Skeletal muscle tissue (tissue), 4 donors: ENCODE results near the gene CCDC34. TPM values are rescaled to one million over a fixed set of nuclear protein-coding genes. Genes with fewer than 3 reads are reported as not detected.
"Not testable (repeated sequence)": the region's sequence is repeated elsewhere in the genome, so short reads cannot be mapped to it uniquely, and the experiment has no call there.

Experiments used
- H3K27ac ChIP-seq: one replicate; pipeline ENCODE4 v1.7.0; 2013; ENCODE audit warnings: mild to moderate bottlenecking, low read depth, low read length, inconsistent platforms
- H3K27me3 ChIP-seq, 3 donors: one replicate each; pipeline ENCODE4 v1.7.0; 2013; ENCODE audit warnings: low read length in 3 of 3; ENCODE audit not compliant: control insufficient read depth in 3 of 3, insufficient read depth in 3 of 3
- H3K36me3 ChIP-seq, 3 donors: one replicate each; pipeline ENCODE4 v1.7.0; 2013; ENCODE audit warnings: low read length in 3 of 3; ENCODE audit not compliant: control insufficient read depth in 3 of 3, insufficient read depth in 3 of 3
- H3K4me1 ChIP-seq, 3 donors: one replicate each; pipeline ENCODE4 v1.7.0; 2013; ENCODE audit warnings: low read length in 3 of 3, mild to moderate bottlenecking in 3 of 3; ENCODE audit not compliant: control insufficient read depth in 3 of 3, insufficient read depth in 3 of 3
- H3K4me3 ChIP-seq, 3 donors: one replicate each; pipeline ENCODE4 v1.7.0; 2013; ENCODE audit warnings: low read length in 3 of 3
- H3K9ac ChIP-seq, 3 donors: one replicate each; pipeline ENCODE4 v1.7.0; 2013; ENCODE audit warnings: low read length in 3 of 3, mild to moderate bottlenecking in 3 of 3, moderate library complexity in 2 of 3, low read depth in 1 of 3
- H3K9me3 ChIP-seq, 3 donors: one replicate each; pipeline ENCODE4 v1.7.0; 2013; ENCODE audit warnings: low read length in 3 of 3; ENCODE audit not compliant: control insufficient read depth in 3 of 3
- total RNA-seq: library from RNA; depleted of rRNA; stranded (reverse); fragments of >200 nt; gene quantifications from one replicate; pipeline ENCODE4 v1.2.3, GENCODE V29; 2014
- donor health status: Osteomylitis.

Gene CCDC34
- total RNA-seq, 1 donor from 2014 or later: 2.1 TPM

DNA sequence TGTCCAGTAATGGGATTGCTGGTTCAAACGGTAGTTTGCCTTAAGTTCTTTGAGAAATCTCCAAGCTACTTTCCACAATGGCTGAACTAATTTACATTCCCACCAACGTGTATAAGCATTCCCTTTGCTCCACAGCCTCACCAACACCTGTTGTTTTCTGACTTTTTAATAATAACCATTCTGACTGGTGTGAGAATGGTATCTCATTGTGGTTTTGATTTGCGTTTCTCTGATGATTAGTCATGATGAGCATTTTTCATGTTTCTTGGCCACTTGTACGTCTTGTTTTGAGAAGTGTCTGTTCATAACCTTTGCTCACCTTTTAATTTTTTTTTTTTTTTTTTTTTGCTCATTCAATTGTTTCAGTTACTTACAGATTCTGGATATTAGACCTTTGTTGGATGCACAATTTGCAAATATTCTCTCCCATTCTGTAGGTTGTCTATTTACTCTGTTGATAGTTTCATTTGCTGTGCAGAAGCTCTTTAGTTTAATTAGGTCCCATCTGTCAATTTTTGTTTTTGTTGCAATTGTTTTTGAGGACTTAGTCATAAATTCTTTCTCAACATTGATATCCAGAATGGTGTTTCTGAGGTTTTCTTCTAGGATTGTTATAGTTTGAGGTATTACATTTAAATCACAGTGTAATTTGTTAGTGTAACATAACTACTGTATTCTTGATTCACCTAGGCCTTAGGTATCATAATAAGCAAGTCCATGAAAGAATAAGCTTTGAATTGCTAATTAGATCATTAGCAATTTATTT is 33.0 kb downstream of the CCDC34 start:
- no peaks in the 10 kb centered on the region for H3K27me3 ChIP-seq
- no peak overlapping the region for H3K9ac ChIP-seq
- H3K4me1 ChIP-seq: no peaks in the 10 kb centered on the region
- H3K27ac ChIP-seq: no peak overlapping the region
- H3K9me3 ChIP-seq: no peaks in the 10 kb centered on the region
- no peaks in the 10 kb centered on the region for H3K36me3 ChIP-seq
- no peak overlapping the region for H3K4me3 ChIP-seq

DNA sequence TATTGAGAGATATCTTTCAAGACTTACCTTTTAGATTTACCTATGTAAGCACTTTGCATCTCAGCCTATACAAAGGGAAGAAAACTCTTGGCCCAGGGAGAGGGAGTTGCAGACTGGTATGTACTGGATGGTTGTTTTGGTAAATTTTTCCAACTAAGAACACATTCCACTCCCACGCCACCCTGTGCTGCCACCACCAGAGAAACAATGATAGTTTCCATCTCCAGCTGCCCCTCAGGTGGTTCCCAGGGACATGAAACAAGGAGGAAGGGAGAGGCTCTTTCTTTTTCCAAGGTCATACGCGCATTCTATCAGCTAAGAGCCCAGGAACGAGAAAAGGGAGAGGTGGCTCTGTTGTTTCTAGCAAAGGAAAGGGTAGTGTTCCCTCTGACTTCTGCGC is 34.4 kb downstream of the CCDC34 start:
- no peaks in the 10 kb centered on the region for H3K4me1 ChIP-seq
- H3K9ac ChIP-seq: no peak overlapping the region
- H3K9me3 ChIP-seq: no peaks in the 10 kb centered on the region
- H3K36me3 ChIP-seq: no peaks in the 10 kb centered on the region
- H3K27ac ChIP-seq: no peak overlapping the region
- no peaks in the 10 kb centered on the region for H3K27me3 ChIP-seq
- no peak overlapping the region for H3K4me3 ChIP-seq

DNA sequence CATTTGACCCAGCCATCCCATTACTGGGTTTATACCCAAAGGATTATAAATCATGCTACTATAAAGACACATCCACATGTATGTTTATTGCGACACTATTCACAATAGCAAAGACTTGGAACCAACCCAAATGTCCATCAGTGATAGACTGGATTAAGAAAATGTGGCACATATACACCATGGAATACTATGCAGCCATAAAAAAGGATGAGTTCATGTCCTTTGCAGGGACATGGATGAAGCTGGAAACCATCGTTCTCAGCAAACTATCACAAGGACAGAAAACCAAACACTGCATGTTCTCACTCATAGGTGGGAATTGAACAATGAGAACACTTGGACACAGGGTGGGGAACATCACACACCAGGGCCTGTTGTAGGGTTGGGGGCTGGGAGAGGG is 36.0 kb downstream of the CCDC34 start:
- H3K4me1 ChIP-seq, H3K9ac ChIP-seq, H3K36me3 ChIP-seq, H3K27me3 ChIP-seq, H3K9me3 ChIP-seq, H3K4me3 ChIP-seq, H3K27ac ChIP-seq: not testable (repeated sequence)

DNA sequence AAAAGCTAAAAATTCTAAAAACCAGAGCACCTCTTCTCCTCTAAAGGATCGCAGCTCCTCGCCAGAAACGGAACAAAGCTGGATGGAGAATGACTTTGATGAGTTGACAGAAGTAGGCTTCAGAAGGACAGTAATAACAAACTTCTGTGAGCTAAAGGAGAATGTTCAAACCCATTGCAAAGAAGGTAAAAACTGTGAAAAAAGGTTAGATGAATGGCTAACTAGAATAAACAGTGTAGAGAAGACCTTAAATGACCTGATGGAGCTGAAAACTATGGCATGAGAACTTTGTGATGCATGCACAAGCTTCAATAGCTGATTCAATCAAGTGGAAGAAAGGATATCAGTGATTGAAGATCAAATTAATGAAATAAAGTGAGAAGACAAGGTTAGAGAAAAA is 40.8 kb downstream of the CCDC34 start:
- not testable (repeated sequence) for H3K27ac ChIP-seq, H3K36me3 ChIP-seq, H3K9me3 ChIP-seq, H3K27me3 ChIP-seq, H3K9ac ChIP-seq, H3K4me1 ChIP-seq, H3K4me3 ChIP-seq

- H3K9me3 ChIP-seq, H3K9ac ChIP-seq, H3K4me3 ChIP-seq, H3K27ac ChIP-seq, H3K27me3 ChIP-seq, H3K4me1 ChIP-seq, H3K36me3 ChIP-seq: not testable (repeated sequence)
These were observed 41.7 kb downstream of the CCDC34 start for GRCh38 chr11:27321340-27321739.

GRCh38 chr11:27319072-27319471 is 43.9 kb downstream of the CCDC34 start:
- Histone ChIP-seq H3K27me3 (no peaks in the 10 kb centered on the region), H3K27ac (no peak overlapping the region), H3K4me1 (no peaks in the 10 kb centered on the region), H3K9me3 (no peaks in the 10 kb centered on the region), H3K9ac (no peak overlapping the region), H3K4me3 (no peak overlapping the region), H3K36me3 (no peaks in the 10 kb centered on the region)

GRCh38 chr11:27317751-27318150 is 45.3 kb downstream of the CCDC34 start:
- H3K9ac ChIP-seq: no peak overlapping the region
- H3K27ac ChIP-seq: no peak overlapping the region
- no peaks in the 10 kb centered on the region for H3K4me1 ChIP-seq
- no peak overlapping the region for H3K4me3 ChIP-seq
- H3K36me3 ChIP-seq: no peaks in the 10 kb centered on the region
- no peaks in the 10 kb centered on the region for H3K9me3 ChIP-seq
- H3K27me3 ChIP-seq: no peaks in the 10 kb centered on the region

DNA sequence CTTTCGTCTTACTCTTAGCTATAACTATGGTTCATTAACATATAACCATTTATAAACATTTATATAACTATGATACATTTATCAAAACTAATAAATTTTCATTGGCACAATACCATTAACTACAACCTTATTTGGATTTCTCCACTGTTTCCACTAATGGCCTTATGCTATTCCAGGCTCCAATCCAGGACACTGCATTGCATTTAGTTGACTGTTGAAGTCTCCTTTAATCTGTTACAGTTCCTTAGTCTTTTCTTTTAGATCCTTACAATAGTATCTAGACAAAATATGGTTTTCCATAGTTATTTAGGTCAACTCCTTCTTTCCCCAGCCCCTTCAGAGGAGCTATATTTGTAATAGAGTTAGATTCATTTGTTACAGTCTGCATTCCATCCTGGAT is 47.2 kb downstream of the CCDC34 start:
- no peak overlapping the region for H3K4me3 ChIP-seq
- H3K27me3 ChIP-seq: no peaks in the 10 kb centered on the region
- no peaks in the 10 kb centered on the region for H3K9me3 ChIP-seq
- H3K9ac ChIP-seq: no peak overlapping the region
- no peaks in the 10 kb centered on the region for H3K4me1 ChIP-seq
- no peaks in the 10 kb centered on the region for H3K36me3 ChIP-seq
- H3K27ac ChIP-seq: no peak overlapping the region

GRCh38 chr11:27313157-27313821 is 49.7 kb downstream of the CCDC34 start:
- H3K9ac ChIP-seq: no peak overlapping the region
- no peak overlapping the region for H3K4me3 ChIP-seq
- no peaks in the 10 kb centered on the region for H3K4me1 ChIP-seq
- no peaks in the 10 kb centered on the region for H3K27me3 ChIP-seq
- no peaks in the 10 kb centered on the region for H3K36me3 ChIP-seq
- H3K27ac ChIP-seq: no peak overlapping the region
- H3K9me3 ChIP-seq: no peaks in the 10 kb centered on the region

GRCh38 chr11:27312110-27312509 is 50.9 kb downstream of the CCDC34 start:
- Histone ChIP-seq H3K27me3 (no peaks in the 10 kb centered on the region), H3K9ac (no peak overlapping the region), H3K27ac (no peak overlapping the region), H3K36me3 (no peaks in the 10 kb centered on the region), H3K9me3 (no peaks in the 10 kb centered on the region), H3K4me1 (no peaks in the 10 kb centered on the region), H3K4me3 (no peak overlapping the region)
